Measurements from ENCODE around the gene CD248. TPM values are rescaled to one million over a fixed set of nuclear protein-coding genes. Genes with fewer than 3 reads are reported as not detected.
"Not testable (repeated sequence)": the region's sequence is repeated elsewhere in the genome, so short reads cannot be mapped to it uniquely, and the experiment has no call there.

CD248 gene
- total RNA-seq, 1 donor from 2014 or later = 2.1 TPM

GRCh38 chr11:66277064-66277463, 39.8 kb downstream of the CD248 start:
- DNase-seq (ENCODE audit: extremely low read depth, low read depth, low spot score) = not testable (repeated sequence)

- DNase-seq (ENCODE audit: extremely low read depth, low read depth, low spot score) = not testable (repeated sequence)
These were observed 40.2 kb downstream of the CD248 start for GRCh38 chr11:66276619-66277018.

GRCh38 chr11:66275984-66276612, 40.7 kb downstream of the CD248 start:
- no peak for DNase-seq (ENCODE audit: extremely low read depth, low read depth, low spot score)

- DNase-seq (ENCODE audit: extremely low read depth, low read depth, low spot score) = no peak
These were observed 41.4 kb downstream of the CD248 start for GRCh38 chr11:66275396-66275795.

GRCh38 chr11:66274219-66274618, 42.6 kb downstream of the CD248 start:
- DNase-seq (ENCODE audit: extremely low read depth, low read depth, low spot score) = no peak

DNA sequence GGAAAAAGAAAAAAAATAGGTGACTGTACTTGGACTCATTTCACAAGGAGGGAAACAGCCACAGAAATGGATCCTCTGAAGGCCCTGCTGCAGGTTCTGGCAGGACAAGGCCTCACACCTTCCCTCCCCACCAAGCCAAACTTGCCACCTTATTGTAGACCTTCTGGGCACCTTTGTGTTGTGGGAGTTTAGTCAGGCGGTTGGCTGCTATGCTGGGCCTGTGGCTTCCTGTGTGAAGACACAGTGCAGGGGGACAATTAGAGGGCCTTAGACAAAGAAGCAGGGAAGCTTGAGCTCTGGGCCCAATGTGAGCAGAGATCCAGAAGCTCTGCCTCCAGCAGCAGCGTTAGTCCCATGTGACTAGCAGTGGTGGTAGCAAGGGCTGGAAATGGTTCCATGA, 44.2 kb downstream of the CD248 start:
- no peak for DNase-seq (ENCODE audit: extremely low read depth, low read depth, low spot score)

DNA sequence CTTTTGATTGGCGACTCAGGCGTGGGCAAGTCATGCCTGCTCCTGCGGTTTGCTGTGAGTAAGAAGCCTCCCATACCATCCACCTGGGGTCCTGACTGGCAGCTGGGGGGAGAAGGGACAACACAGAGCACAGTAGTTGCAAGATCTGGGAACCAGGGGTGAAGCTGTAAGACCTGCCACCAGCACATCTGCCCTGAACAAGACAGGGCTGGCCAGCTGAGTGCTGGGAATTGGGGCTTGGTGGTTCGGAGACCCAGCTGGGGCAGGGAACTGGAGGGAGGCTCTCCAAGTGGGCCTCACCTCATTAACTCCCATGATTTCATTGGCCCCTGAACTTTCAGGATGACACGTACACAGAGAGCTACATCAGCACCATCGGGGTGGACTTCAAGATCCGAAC, 45.0 kb downstream of the CD248 start:
- DNase-seq (ENCODE audit: extremely low read depth, low read depth, low spot score) = no peak

DNA sequence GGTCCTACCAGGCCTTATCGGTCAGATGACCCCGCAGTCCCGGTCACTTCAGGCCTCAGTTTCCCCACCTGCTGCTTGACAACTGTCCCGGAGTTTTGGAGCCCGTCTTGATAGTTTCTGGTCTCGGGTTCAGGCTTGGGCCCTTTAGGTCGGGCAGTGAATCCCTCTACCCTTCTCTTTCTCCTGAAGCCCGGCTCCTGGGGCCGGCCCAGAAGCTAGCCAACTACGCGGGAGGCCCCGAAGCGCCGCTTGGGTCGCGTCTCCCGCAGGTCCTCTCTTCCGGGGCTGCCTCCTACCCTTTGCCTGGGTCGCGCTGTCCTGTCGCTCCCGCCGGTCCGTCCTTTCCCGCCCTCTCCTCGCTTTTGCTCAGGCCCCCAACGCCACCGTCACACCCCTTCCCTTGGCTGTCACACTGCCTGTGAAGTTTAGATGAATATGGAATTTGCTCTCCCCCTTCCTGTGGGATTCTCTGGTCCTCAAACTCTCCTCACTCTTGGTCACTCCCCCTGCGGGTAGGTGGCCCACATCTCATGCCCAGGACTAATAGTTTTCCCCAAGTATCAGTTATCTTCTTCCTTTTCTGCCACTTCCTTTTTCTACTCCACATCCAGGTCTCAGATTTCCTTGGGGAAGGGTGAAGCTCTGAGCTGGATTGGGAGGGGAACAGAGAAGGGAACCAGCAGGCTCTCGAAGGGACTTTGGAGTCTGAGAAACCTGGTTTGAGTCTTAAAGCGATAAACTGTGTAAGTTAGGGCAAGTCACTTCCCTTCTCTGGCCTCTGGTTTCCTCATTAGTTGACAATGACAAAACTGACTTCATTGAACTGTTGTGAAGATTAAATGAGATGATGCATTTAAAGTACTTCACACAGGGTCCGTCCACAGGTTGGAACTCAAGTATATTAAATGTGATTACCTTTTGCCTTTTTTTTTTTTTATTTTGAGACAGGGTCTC, 47.6 kb downstream of the CD248 start:
- no peak for DNase-seq (ENCODE audit: extremely low read depth, low read depth, low spot score)

DNA sequence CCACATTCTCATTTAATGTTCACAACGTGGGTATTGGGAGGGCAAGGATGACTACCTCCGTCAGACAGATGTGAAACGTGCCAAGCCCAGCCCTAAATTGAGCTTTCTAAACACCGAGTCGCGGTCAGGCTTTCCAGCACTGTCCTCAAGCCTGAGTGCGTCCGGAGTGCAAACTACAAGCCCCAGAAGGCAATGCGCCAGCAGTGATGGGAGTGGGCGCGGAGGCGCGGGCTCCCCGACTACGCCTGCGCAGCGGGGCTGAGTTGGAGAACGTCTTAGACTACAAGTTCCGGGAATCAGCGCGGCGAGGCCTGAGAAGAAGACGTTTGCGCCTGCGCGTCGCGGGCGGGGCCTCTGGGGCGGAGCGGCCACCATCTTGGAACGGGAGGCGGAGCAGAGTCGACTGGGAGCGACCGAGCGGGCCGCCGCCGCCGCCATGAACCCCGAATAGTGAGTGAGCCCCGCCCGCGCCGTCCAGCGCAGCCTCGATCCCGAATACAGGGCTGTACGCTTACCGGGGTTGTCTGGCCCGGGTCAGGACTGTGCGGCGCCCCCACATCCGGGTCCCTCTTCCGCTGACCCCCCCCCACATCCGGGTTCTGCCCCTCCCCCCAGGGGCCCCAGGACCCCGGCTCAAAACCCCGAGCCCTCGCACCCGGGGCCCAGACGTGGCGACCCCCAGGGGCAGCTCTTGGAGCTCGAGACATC, 48.4 kb downstream of the CD248 start, which contains the start of gene RAB1B:
Gene RAB1B (plus strand): TSS at position 396 of the 708 bp plus-strand sequence. CDS start 41 bp downstream, at position 437.
- peak; percentile 96 for DNase-seq (ENCODE audit: extremely low read depth, low read depth, low spot score)

DNA sequence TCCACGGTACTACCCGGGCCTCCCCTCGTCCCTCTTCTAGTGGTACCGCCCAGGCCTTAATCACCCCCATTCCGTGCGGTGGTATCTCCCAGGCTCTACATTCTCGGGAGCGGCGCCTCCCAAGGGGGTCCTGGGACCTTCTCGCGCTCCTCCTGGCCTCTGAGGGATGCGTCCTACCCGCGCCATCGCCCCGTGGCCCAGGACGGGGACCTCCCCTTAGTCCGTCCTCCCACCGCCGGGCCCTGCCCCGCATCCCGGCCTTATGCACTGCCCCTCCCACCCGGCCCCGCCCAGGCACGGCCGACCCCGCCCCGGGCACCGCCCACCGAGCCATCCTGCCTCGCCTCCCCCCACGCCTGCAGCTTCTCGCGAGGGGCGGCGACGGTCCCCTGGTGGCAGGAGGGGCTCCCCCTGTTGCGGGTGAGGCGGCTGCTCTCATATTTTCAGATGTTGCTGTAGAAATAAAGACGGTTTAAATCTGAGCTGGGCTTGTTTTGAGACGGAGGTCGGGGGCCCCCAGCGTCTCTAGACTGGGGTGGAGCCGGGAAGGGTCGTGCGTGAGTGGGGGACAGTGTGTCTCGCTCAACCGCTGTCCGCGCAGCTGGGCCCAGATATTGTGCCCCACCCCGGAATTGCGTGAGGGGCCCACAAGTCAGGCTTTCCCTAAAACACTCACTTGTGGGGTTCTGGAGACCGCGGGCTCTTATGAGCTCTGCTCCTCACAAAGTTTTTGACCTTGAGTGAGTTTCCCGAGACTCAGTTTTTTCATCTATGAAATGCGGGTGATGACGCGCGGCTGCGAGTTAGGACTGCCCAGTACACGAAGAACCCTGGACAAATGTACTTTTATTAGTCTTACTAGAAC, 49.2 kb downstream of the CD248 start:
- DNase-seq (ENCODE audit: extremely low read depth, low read depth, low spot score) = no peak

DNA sequence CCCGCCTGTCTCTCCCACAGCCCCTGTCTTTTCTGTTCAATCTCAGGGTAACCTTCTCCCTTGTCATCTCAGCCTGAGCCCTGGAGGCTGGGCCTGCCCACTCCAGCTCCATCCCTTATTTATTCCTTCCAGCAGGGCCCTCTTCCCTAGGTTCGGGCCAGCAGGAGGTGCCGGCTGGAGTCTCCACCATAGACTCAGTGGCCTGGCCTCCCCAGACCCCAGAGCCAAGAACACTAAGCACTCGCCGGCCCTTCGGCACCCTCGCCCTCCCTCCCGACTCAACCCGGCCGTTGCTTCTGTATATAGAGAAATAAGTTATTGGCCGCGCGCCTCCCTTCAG, 49.8 kb downstream of the CD248 start:
- no peak for DNase-seq (ENCODE audit: extremely low read depth, low read depth, low spot score)

GRCh38 chr11:66266378-66267038, 50.3 kb downstream of the CD248 start:
- DNase-seq (ENCODE audit: extremely low read depth, low read depth, low spot score) = no peak

- DNase-seq (ENCODE audit: extremely low read depth, low read depth, low spot score) = no peak
These were observed 51.1 kb downstream of the CD248 start for GRCh38 chr11:66265531-66266377.

DNA sequence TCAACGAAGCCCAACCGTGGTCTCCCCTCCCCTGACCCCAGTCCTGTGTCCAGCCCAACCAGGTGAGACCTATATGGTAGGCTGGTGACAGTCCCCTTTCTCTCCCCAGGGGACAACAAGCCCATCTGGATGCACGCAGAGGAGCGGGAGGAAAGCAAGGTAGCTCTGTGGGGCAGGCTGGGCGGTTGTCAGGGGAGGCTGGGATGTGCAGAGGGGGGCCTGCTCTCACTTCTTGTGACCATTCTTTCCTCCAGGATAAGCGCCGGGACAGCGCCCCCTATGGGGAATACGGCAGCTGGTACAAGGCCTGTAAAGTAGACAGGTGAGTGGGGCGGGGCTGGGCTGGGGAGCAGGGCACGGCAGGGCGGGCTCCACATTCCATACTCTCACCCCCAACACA, 51.9 kb downstream of the CD248 start:
- DNase-seq (ENCODE audit: extremely low read depth, low read depth, low spot score) = no peak

Other genes starting within 250 kb of the CD248 start
- gene PACS1, start 246.8 kb downstream of the CD248 start, total RNA-seq = 40.0 and 74.4 TPM in 2 replicates
- 20.7 and 35.5 TPM in 2 replicates for gene KLC2, start 59.3 kb downstream of the CD248 start, total RNA-seq
- gene RAB1B, start 48.4 kb downstream of the CD248 start, total RNA-seq = 179 and 180 TPM in 2 replicates
- 0.15 TPM in 1 of 2 replicates, not detected in the other for gene CNIH2, start 38.9 kb downstream of the CD248 start, total RNA-seq
- 120 and 142 TPM in 2 replicates for gene YIF1A, start 27.9 kb downstream of the CD248 start, total RNA-seq
- 0.05 and 0.58 TPM in 2 replicates for gene TMEM151A, start 25.1 kb downstream of the CD248 start, total RNA-seq
- 17.2 and 18.7 TPM in 2 replicates for gene RIN1, start 19.4 kb upstream of the CD248 start, total RNA-seq
- gene BRMS1, start 28.1 kb upstream of the CD248 start, total RNA-seq = 60.6 and 65.2 TPM in 2 replicates
- 48.2 and 53.3 TPM in 2 replicates for gene B4GAT1, start 30.6 kb upstream of the CD248 start, total RNA-seq
- 0.48 and 1.2 TPM in 2 replicates for gene SLC29A2, start 54.7 kb upstream of the CD248 start, total RNA-seq
- not detected in 2 replicates for gene NPAS4, start 104.0 kb upstream of the CD248 start, total RNA-seq
- gene MRPL11, start 121.8 kb upstream of the CD248 start, total RNA-seq = 30.1 and 41.2 TPM in 2 replicates
- gene PELI3, start 149.9 kb upstream of the CD248 start, total RNA-seq = 4.7 and 4.8 TPM in 2 replicates
- 74.5 and 98.1 TPM in 2 replicates for gene DPP3, start 163.4 kb upstream of the CD248 start, total RNA-seq
- gene BBS1, start 193.6 kb upstream of the CD248 start, total RNA-seq = 42.0 and 47.0 TPM in 2 replicates
- 28.4 and 43.2 TPM in 2 replicates for gene ZDHHC24, start 229.0 kb upstream of the CD248 start, total RNA-seq
- not detected in 2 replicates for gene ACTN3, start 229.9 kb upstream of the CD248 start, total RNA-seq